ENCODE results near the gene MME. TPM values are rescaled to one million over a fixed set of nuclear protein-coding genes. Genes with fewer than 3 reads are reported as not detected.

MME gene
- total and polyA plus RNA-seq, 8 donors, result 9.1 to 43.6 (median 26.5) TPM

GRCh38 chr3:155035553-155035952 is 44.6 kb upstream of the MME start:
- Histone ChIP-seq H3K9me3 (no peaks in the 10 kb centered on the region), H3K36me3 (no peaks in the 10 kb centered on the region), H3K27me3 (no peaks in the 10 kb centered on the region), H3K27ac (no peak overlapping the region), H3K4me3 (no peak overlapping the region), H3K4me1 (no peaks in the 10 kb centered on the region)
- DNase-seq (no peak), ATAC-seq (no peak)
- no peak for TF ChIP-seq CTCF (IDR thresholded peaks at IDR 0.05)
- intact Hi-C loops (cut with DNase I), result no loop called here

DNA sequence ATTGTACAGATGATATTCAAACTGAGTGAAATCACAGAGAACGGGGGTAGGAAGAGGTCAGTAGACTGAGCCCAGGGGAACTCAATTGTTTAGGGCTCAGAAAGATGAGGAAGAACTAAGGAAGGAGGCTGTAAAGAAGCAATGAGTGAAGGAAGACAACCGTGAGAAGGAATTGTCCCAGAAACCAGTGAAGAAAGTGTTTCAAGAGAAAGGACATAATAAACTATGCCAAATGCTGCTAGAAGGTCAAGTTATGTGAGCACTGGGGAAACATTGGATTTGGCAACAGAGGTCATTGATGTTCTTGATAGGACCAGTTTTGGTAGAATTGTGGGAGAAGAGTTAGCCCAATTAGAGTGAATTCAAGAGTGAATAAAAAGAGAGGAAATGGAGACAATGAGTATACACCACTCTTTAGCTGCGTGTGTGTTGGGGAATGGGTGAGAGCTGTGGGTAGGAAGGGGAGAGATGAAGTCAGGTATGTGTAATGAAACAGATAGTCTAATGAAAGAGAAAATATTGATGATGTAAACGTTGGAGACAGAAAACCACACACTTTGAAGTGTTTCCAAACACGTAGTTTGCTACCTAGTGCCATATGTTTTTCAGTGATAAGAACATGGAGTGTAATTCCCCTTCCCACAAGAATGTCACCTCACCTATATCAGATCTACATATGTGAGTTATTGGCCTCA is 42.5 kb upstream of the MME start:
- Histone ChIP-seq H3K36me3 (no peaks in the 10 kb centered on the region), H3K4me1 (no peaks in the 10 kb centered on the region), H3K27ac (no peak overlapping the region), H3K27me3 (no peaks in the 10 kb centered on the region), H3K9me3 (no peaks in the 10 kb centered on the region), H3K4me3 (no peak overlapping the region)
- no peak for TF ChIP-seq CTCF (IDR thresholded peaks at IDR 0.05)
- DNase-seq (no peak), ATAC-seq (no peak)
- intact Hi-C loops (cut with DNase I), result no loop called here

DNA sequence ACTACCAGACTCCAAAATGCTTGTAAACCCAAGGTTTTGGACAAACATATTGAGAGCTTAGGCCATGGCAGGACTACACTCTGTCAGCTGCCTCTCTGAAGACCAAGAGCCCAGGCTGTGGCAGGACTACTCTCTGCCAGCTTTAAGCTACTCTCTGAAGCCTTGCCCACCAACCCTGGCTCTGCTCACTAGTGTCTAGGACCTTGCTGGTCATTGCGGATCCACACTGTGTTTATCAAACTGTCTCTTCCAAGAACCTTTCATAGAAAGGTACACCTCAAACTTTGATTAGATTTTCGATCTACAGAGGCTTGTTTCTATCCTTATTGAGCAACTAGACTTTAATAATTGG is 41.9 kb upstream of the MME start:
- Histone ChIP-seq H3K9me3 (no peaks in the 10 kb centered on the region), H3K27ac (no peak overlapping the region), H3K36me3 (no peaks in the 10 kb centered on the region), H3K4me3 (no peak overlapping the region), H3K4me1 (no peaks in the 10 kb centered on the region), H3K27me3 (no peaks in the 10 kb centered on the region)
- intact Hi-C loops (cut with DNase I), result no loop called here
- ATAC-seq (no peak), DNase-seq (no peak)
- TF ChIP-seq CTCF (IDR thresholded peaks at IDR 0.05), result no peak

DNA sequence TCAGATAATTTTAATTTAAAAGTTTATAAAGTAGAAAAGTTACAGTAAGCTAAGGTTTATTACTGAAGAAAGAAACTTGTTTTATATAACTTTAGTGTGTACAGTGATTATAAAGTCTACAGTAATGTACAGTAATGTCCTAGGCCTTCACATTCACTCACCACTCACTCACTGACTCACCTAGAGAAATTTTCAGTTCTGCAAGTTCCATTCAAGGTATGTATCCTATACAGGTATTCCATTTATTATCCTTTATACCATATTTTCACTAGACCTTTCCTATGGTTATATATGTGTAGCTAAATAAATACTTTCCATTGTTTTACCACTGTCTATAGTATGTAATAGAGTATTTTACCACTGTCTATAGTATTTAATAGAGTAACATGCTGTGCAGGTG is 33.2 kb upstream of the MME start:
- intact Hi-C loops (cut with DNase I), result no loop called here

GRCh38 chr3:155047672-155048071 is 32.4 kb upstream of the MME start:
- DNase-seq (no peak), ATAC-seq (no peak)
- Histone ChIP-seq H3K27ac (no peak overlapping the region), H3K36me3 (no peaks in the 10 kb centered on the region), H3K27me3 (no peaks in the 10 kb centered on the region), H3K4me3 (no peak overlapping the region), H3K4me1 (no peaks in the 10 kb centered on the region), H3K9me3 (peaks cover 0 to 22% of the 10 kb centered on the region in 2 donors)
- intact Hi-C loops (cut with DNase I), result no loop called here
- no peak for TF ChIP-seq CTCF (IDR thresholded peaks at IDR 0.05)

More for the DNA sequence above, 33.2 kb upstream of the MME start:
- DNase-seq (no peak), ATAC-seq (no peak)
- Histone ChIP-seq H3K36me3 (no peaks in the 10 kb centered on the region), H3K9me3 (peaks cover 0 to 15% of the 10 kb centered on the region in 2 donors), H3K4me3 (no peak overlapping the region), H3K27me3 (no peaks in the 10 kb centered on the region), H3K27ac (no peak overlapping the region), H3K4me1 (no peaks in the 10 kb centered on the region)
- TF ChIP-seq CTCF (IDR thresholded peaks at IDR 0.05), result no peak
